HG03039 (cell line): ENCODE results near the gene CASZ1.

Experiments used
- ATAC-seq: cut with Tn5 transposase; IDR thresholded peaks from one replicate; pipeline ENCODE4 v1.9.1; 2021; ENCODE audit warnings: mild to moderate bottlenecking, moderate library complexity; ENCODE audit not compliant: unreplicated experiment

Gene CASZ1

DNA sequence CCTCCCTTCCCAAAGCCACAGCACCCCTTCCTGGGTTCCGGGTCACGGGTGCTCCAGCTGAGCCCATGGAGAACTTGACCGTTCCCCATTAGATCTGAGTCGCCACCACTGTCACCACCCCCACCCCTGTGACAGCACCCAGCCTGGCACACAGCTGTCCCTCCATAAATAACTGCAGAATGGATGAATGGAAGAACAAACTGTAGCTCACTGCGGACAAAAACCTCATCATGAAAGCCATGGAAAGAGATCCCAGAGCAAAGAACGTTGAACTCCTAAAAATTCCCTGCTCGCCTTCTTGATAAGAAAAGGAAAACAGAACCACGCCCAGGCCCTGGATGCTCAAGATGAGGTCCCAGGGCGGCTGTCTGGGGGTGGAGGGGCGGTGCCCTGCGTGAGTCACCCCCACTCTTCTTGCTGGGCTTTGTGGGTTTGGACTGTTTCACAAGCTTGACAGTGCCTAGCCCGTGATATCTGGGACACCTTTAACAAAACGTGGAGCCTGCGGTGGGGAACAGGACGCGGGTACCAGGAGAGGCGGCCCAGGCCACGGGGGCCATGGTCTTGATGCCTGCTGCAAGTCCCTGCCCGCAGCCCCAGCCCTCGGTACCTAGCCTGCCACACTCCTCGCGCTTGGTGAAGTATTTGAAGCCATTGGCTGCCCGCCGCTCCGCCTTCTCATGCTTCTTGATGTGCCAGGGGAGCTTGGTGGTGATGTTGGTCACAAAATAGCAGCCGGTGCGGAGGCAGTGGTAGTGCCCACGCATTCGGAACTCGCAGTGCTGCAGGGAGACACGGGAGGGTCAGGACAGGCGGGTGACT lies 151.9 kb downstream of the CASZ1 start:
- no peak for ATAC-seq

DNA sequence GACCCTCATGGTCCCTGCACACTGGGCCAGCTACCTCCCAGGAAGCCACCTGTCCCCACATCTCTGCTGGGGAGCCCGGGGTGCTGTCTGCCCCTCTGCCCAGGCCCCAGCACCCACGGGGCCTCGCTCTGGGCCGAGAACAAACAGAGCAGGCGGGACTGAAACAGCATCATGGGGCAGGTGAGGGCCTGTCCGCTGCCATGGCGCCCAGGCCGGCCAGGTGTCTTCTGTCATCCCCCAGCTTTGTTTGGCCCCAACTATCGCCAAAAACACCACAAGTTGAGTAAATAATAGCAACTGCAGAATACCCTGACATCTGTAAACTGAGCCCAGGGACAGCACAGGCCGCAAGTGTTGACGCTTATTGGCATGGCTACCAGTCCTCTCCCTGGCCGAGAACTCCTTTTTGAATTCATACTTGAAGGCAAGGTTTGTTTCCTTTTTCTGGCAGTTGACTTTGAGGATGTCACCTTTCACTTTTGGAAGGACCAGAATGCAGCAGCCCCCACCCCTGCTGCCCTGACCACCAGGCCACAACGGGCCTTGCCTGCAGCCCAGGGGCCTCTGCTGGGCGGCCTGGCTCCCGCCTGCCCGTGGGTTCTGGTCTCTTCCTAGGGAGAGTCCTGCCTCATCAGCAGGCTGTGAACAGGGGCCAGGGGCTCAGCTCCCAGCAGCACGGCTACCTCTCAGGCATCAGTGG lies 152.7 kb downstream of the CASZ1 start:
- ATAC-seq = no peak

DNA sequence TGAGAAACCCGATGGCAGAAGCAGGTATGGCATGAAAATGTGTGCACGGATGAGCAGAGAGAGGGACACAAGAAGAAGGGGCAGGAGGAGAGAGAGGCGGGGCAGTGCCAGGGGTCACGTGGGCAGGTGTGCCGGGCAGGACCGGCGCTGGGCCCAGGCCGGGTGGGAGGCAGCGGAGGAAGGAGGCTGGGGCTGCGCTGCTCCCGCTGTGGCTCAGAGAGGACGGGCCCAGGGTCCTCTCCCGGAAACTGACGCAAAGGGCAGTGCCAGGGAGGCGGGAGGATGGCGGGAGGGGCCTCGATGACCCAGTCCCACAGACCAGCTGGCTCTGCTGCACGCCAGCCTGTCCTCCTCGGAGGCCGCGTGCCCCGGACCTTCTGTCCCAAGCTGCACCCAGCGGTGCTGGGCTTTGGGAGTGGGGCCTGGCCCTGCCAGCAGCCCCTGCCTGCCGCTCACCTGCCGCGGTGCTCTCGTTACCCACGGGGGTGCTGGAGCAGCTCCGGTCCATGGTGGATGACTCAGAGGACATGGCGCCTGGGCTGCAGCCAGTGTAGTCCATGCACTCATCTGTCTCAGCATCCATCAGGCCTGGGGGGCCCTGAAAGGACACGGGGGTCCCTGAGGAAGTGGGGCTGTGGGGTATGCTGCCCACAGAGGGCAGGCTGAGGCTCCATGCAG lies 153.9 kb downstream of the CASZ1 start:
- no peak for ATAC-seq

DNA sequence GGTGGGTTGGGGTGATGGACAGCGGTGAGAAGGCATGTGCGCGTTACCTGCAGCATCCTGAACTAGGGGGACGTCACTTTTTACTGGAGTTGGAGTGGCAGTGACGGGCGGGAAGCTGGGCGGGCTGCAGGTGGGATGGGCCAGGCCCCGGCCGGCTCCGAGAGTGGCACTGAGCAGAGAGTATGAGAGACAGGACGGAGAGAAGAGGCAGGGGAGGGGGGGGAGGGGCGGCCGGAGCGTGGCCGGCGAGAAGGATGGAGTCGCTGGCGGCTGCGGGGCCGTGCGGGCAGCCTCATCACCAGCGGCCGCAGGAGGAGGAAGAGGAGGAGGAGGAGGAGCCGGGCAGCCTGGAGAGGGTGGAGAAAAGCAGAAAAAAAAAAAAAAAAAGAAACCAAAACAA lies 154.5 kb downstream of the CASZ1 start:
- ATAC-seq = no peak

DNA sequence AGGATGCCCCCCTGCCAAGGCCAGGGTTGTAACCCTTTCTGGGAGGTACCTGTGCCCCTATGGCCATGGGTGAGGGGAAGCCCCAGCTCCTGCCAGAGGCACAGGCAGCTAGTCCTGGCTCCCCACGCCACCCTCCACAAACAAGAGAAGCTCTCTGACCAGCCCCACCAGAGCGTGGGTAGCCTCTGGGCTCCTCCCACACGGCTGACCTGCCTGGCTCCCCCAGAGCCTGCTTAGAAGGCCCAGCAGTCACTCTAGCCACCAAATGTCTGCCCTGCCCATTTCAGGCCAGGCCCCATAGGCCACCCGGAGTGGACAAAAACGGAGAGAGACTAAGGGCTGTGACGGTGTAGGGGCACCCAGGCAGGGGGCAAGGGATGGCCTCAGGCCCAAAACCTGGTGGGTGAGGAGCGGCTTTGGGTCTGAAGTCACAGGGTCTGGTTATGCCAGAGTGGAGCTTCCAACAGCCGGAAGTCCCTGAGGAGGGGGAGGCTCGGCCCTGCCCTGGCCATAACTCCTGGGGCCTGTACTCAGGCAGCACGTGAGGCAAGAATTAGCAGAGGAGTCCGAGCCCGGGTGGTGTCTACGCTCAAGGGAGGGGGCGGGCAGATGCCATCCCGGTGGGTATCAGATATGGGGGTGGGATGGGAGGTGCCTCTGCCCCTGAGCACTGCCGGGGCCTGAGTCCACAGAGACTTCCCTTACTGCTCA lies 155.4 kb downstream of the CASZ1 start:
- no peak for ATAC-seq

DNA sequence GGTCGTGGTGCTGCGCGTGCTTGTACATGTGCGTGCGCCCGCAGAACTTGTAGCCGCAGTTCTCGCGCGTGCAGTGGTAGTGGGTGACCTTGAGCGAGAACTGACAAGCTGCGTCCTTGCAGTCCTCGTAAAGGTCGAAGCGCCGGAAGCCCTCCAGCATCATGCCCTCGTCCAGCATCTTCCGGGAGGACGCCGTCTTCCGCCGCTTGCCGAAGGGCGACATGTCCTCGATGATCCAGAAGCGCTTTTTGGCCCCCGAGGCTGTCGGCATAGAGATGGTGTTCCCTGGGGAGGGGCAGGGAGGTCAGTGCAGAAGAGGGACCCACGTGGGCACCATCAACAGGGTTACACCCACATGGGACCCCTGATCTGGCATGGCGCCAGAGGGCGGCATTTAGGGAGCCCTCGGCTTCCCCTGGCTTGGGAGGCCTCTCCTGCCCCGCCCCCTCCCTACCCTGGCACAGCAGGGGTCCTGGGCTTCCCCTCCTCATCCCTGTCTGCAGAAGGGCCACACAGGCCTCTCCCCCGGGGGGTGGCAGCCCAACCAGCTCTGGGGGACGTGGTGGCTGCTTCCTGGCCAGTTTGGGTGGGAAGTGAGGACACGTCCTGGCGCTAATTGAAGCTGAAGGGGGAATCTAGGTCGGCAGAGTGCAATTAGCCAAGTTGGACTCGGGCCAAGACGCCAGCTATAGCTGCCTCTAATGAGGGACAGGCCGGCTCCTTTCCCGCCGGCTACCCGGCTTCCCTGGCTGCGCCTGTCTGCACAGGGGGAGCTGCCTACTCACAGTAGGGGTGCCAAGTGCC lies 156.5 kb downstream of the CASZ1 start:
- ATAC-seq = no peak

DNA sequence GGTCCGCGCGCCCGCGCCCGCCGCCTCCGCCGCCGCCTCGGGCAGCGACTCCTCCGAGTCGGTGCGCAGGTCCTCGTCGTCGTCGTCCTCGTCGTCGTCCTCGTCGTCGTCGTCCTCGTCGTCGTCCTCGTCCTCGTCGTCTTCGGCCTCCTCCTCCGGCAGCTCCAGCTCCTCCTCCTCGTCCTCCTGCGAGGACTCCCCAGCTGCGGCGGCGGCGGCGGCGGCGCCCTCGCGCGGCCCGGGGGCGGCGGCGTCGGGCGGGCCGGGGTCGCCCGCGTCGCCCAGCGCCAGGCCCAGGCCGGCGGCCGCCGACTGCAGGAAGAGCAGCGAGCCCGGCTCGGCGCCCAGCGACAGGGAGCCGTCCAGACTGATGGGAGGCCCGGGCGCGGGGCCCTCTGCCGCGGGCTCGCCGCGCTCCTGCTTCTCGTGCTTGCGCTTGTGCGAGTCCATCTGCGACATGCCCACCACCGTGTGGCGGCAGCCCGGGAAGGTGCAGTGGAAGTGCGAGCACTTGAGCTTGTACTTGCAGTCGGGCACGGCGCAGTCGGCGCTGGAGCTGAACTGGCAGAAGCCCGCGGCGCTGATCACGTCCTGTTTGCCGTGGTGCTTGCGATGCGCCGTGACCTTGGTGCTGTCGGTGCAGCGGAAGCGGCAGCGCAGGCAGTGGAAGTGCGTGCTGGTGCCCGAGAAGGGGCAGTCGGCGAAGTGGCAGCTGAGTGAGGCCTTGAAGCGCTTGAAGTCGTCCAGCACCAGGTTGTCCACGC lies 157.3 kb downstream of the CASZ1 start:
- ATAC-seq = no peak

DNA sequence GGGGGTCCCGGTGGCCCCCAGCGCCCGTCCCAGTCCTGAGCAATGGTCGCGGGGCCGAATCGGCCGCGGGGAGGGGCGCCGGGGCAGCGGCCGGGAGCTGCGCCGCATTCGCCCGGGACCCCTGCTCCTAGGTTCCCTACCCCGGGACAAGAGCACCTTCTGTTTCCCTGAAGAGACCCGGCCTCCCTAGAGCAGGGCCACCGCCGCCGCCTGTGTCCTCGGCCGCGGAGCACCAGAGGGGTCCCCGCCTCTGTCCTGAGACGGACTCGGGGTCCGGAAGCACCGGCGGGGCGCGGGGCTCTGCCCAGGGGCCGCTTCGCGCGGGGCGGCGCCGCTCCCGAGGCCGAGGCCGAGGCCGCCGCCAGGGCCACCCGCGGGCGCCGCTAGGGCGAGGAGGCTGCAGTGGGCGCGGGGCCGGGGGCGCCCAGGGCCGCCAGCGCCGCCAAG lies 157.9 kb downstream of the CASZ1 start:
- no peak for ATAC-seq

DNA sequence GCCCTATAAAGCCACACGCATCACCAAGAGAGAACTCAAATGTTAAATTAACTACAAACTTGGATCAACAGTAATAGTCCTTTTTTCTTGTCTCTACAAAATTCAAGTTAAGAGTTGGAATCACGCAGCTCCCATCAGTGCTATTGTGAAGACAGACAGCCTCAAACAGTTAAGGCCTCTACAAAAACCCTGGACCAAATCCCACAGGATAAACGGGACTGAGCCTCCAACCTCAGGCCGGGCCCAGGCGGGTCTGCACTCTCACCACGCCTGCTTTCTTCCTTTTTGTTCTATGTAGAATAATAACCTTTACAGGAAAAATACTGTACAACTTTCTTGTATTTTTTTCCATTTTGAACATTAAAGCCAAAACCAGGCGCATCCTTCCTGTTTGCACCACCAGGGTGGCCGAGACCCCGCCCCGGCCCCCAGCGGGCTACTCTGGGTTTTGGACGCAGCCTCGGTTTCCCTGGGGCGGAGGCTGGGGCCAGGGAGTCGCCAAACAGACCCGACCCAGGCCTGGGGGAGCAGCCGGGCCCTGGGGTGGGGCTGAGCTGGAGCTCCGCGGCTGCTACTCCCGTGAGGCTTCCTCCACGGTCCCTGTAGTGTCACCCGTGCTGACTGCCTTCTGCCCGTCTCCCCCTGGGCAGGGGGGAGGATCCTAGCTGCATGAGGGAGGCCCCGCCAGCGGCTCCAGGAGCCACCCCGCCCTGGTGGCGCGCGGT lies 158.4 kb downstream of the CASZ1 start:
- ATAC-seq = no peak

DNA sequence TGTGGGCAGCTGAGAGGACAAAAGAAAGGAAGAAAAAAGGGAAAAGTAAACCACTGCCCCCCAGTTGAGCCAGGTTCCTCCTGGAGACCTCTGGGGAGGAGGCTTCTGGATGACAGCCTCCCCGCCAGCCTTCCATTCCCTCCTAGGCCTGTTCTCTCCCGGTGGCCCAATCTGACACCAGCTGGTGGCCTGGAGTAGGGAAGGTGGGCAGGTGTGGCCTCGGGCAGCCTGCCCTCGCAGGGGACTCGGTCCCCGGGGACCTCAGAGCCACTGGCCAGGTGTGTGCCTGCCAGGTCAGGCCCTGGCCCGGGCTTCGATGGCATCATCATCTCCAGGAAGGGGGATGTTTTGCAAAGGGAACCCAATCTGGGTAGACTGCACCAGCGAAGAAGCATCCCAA lies 159.0 kb downstream of the CASZ1 start:
- no peak for ATAC-seq

DNA sequence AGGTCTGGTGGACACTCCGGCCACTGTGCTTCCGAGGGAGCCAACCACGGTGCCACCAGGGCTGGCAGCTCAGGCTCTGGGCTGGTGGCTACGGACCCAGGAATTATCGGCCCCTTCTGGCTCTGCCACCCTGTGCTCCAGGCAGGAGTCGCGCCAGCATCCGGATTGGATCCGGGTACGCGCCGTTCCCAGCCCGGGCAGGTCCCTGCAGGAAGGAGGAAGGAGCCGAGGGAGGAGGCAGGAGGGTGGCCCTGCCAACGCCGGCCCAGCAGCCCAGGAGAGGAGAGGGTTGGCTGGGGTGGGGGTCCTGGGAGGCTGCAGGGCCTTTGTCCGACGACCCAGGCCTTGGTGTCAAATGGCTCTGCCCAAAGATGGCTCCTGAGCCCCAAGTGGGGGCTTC lies 160.5 kb downstream of the CASZ1 start:
- no peak for ATAC-seq

DNA sequence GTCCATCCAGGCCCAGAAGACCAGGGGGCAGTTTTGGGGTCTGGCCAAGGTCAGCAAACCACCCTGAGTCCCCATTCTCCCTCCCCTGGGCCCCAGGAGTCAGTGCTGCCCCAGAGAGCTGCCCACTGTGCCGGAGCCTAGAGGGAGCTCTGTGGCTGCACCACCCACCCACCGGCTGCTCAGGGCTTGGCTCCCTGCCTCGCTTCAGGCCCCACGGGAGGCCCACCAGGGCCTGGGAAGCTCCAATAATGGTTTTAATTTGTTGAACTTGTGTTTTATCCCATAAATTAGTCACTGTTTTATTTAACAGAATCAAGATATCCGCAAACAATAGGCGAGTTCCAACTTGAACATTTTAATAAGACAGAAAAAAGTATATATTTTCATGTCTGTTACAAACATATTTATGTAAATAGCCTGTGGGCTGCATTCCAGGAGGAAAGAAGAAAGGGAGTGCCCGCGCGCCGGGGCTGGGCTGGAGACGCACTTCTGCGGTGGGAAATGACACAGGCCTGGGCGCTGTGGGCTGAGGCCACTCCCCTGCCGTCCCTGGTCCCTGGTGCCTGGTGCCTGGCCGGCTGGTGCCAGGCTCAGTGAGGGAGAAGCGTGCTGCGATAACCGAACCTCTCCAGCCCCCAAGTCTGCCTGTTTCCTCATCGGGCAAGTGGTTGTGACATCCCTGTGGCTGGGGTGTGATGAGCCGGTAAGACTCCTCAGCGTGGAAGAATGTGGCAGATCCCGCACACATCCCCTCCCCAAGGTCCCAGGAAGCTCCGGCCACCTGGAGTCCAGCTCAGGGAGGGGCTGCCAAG lies 161.2 kb downstream of the CASZ1 start:
- no peak for ATAC-seq

DNA sequence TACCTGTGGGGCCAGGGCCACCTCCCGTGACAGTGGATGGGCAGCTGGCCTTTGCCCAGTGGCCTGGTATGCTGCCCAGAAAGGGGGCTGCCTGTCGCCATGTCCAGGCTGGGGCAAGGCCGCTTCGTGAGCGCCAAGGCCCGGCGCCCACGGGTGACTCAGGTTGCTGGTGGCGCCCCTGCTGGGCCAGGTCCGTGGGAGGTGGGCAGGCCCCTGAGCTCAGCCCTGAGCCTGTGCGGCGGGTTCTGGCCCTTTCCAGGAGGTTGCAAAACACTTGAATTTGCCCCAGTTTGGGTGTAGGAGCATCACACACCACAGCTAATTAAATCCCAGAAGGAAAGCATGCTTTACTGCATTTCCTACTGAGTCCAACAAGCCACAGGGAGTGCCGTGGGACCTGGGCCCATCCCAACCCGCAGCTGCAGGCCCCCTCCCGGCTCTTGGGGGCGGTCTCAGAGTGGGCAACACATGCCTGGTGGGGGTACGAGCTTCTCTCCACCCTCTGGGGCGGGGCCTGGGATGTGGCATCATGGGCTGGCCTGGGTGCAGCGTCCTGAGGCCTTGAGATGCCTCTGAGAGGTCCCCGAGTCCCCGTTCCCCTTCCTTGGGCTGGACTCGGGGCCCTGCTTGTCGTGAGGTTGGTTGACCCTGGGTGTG lies 161.9 kb downstream of the CASZ1 start:
- no peak for ATAC-seq

DNA sequence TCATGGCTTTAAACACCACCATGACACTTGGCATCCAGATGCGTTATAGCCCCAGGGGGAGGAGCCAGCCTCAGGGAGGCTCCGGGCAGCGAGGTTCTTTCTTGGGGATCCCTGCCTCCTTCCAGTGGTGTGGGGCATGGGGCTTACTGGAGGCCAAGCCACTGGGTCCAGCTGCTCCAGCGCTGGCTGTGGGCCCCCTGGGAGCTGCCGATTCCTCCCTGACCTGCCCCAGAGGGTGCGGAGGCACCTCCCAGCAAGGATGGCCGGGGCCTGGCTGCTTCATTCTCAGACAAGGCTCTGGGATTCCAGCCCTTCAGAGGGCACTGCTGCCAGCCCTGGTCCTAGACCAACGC lies 162.4 kb downstream of the CASZ1 start:
- no peak for ATAC-seq

DNA sequence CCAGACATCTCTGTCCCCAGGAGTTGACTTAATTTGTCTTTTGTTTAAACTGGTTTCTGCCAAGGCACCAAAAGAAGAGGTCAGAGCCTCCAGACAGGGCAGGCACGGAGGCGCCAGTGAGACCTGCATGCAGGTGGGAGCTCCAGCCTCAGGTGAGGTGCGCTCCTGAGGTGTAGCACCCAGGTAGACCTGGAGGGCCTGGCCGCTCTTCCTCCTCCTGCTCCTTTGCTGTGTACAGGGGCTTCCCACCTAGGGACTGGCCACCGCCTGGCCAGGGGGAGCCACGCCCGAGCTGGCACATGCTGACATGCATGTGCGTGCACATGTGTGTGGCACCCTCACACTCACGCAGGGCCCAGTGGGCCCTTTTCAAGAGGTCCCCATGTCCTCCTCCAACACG lies 163.0 kb downstream of the CASZ1 start:
- ATAC-seq = no peak

DNA sequence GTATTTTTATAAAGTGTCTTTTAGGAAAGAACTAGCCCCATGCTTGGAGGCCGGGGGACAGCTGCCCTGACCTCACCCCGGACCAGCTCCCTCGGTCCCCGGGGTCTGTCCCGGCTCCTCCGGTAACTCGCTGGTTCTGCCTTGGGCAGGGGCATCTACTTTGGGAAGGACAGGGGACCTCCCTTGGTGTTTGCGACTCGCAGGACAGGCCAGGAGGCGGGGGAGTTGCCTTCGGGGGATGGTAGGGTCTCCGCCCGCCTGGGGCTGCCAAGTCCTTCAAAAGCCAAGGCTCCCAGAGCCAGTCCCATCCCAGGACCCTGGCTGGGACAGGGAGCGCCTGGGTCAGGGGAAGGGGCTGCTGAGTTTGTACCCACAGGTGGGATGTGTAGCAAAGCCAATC lies 163.8 kb downstream of the CASZ1 start:
- ATAC-seq = no peak

DNA sequence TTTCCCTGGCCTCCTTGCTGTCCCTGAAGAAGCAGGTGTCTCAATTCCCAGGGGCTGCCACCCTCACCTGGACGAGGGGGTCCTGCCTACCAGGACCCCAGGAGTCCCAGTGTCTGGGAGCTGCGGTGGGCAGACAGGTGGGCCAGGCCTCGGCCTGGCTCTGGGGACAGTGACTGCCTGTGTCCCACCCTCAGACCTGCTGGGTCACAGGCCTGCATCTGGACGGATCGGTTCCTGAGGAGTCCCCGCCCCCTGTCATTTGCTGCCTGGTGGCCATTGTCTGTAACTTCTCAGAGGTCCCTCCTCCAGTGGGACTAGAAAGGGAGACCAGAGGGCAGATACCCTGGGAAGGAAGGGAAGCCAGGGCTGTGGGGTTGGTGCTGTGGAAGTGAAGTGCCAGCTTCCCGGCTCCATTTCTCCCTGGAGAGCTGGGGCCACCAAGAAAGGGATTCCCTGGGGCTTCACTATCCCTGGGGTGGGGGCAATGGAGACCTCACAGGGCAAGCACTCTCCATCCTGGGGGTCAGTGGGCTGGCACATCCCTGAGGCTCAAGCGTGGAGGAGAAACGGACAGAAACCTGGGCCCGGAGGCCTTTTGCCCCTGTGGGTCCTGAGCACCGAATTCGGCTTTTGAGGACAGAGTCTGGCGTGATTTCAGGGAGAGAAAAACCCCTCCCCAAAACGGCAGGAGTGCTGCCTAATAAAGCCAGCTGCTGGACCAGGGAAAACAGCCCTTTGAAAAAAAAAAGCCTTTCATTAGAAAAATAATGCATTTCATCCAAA lies 164.4 kb downstream of the CASZ1 start:
- ATAC-seq = no peak
